Measurements from ENCODE around the gene MNX1. TPM values are rescaled to one million over a fixed set of nuclear protein-coding genes. Genes with fewer than 3 reads are reported as not detected.

MNX1 gene
- total and polyA plus RNA-seq, 9 of the 15 experiments (the other 6 are each of a cell fraction or from before 2014, with no cell fraction given), result 0.15 to 8.0 (median 1.4) TPM

DNA sequence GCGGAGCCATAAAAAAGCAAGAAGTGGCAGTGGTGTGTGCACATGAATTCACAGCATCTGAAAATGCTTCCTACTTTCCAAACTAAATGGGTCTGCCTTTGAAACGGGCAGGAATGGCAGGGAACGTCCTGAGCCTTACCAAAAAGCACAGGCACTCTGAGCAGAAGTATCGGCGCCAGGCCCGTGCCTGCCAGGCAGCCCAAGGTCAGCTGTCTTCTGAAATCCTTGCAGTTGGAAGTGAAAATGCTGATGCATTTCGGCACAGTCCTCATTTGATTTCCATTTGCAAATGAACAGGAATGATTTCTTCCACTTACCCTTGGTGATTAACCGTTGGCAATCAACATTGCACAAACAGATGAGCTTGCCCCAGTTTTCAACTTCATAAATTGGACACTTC, 47.6 kb upstream of the MNX1 start (continued):
- TF ChIP-seq, protein P1, sequence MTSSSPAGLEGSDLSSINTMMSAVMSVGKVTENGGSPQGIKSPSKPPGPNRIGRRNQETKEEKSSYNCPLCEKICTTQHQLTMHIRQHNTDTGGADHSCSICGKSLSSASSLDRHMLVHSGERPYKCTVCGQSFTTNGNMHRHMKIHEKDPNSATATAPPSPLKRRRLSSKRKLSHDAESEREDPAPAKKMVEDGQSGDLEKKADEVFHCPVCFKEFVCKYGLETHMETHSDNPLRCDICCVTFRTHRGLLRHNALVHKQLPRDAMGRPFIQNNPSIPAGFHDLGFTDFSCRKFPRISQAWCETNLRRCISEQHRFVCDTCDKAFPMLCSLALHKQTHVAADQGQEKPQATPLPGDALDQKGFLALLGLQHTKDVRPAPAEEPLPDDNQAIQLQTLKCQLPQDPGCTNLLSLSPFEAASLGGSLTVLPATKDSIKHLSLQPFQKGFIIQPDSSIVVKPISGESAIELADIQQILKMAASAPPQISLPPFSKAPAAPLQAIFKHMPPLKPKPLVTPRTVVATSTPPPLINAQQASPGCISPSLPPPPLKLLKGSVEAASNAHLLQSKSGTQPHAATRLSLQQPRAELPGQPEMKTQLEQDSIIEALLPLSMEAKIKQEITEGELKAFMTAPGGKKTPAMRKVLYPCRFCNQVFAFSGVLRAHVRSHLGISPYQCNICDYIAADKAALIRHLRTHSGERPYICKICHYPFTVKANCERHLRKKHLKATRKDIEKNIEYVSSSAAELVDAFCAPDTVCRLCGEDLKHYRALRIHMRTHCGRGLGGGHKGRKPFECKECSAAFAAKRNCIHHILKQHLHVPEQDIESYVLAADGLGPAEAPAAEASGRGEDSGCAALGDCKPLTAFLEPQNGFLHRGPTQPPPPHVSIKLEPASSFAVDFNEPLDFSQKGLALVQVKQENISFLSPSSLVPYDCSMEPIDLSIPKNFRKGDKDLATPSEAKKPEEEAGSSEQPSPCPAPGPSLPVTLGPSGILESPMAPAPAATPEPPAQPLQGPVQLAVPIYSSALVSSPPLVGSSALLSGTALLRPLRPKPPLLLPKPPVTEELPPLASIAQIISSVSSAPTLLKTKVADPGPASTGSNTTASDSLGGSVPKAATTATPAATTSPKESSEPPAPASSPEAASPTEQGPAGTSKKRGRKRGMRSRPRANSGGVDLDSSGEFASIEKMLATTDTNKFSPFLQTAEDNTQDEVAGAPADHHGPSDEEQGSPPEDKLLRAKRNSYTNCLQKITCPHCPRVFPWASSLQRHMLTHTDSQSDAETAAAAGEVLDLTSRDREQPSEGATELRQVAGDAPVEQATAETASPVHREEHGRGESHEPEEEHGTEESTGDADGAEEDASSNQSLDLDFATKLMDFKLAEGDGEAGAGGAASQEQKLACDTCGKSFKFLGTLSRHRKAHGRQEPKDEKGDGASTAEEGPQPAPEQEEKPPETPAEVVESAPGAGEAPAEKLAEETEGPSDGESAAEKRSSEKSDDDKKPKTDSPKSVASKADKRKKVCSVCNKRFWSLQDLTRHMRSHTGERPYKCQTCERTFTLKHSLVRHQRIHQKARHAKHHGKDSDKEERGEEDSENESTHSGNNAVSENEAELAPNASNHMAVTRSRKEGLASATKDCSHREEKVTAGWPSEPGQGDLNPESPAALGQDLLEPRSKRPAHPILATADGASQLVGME (CRISPR knock-in tag; IDR thresholded peaks at IDR 0.05), result no peak
- TF ChIP-seq, protein P2, sequence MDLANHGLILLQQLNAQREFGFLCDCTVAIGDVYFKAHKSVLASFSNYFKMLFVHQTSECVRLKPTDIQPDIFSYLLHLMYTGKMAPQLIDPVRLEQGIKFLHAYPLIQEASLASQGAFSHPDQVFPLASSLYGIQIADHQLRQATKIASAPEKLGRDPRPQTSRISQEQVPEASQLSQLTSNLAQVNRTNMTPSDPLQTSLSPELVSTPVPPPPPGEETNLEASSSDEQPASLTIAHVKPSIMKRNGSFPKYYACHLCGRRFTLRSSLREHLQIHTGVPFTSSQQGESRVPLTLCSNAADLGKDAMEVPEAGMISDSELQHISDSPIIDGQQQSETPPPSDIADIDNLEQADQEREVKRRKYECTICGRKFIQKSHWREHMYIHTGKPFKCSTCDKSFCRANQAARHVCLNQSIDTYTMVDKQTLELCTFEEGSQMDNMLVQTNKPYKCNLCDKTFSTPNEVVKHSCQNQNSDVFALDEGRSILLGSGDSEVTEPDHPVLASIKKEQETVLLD (IDR thresholded peaks at IDR 0.05), result no peak
- TF ChIP-seq PRMT5 (CRISPR knock-in tag; IDR thresholded peaks at IDR 0.05), result no peak
- TF ChIP-seq ZNF644 (tag; IDR thresholded peaks at IDR 0.05; ENCODE audit: low read depth), result no peak
- TF ChIP-seq SIN3A (IDR thresholded peaks at IDR 0.05; ENCODE audit: borderline replicate concordance in 2 of 2, control insufficient read depth in 1 of 2, low read depth in 2 of 2, low read length in 2 of 2), result no peak
- no peak for TF ChIP-seq ZNF436 (CRISPR knock-in tag; IDR thresholded peaks at IDR 0.05)
- no peak for TF ChIP-seq SMARCB1 (IDR thresholded peaks at IDR 0.05; ENCODE audit: insufficient read length, low read depth)
- no peak for TF ChIP-seq ZNF23 (CRISPR knock-in tag; IDR thresholded peaks at IDR 0.05)
- TF ChIP-seq NR1H2 (CRISPR knock-in tag; IDR thresholded peaks at IDR 0.05), result no peak
- TF ChIP-seq TBL1XR1 (IDR thresholded peaks at IDR 0.05; ENCODE audit: low read length in 2 of 2), result no peak
